HK-2 (cell line): ENCODE results near the gene OSBPL3.

ENCODE experiments used
- DNase-seq: peaks from one replicate; pipeline ENCODE4 v3.0.0-alpha.2; 2018; ENCODE audit not compliant: unreplicated experiment

OSBPL3 gene

DNA sequence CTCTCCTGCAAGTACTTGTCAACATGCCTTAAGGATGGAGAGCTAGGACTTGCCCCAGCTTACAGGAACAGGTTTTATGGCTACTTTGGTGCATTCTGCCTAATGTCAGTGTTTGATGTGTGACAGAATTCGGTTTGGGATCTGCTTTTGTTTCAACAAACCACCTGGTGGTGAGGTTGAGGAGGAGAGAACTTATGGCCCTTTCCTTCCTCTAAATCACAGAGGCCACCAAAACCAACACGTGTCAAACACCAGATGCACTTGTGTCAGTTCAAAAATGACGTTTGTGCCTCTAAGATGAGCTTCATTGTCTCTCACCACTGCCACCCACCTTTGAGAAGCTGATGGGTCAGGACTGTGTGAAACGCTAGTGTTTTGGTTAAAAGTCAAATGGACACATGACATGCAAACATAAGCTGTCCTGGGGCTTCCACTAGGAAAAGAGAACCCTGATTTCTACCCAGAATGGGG is 83.9 kb downstream of the OSBPL3 start:
- DNase-seq = no peak

DNA sequence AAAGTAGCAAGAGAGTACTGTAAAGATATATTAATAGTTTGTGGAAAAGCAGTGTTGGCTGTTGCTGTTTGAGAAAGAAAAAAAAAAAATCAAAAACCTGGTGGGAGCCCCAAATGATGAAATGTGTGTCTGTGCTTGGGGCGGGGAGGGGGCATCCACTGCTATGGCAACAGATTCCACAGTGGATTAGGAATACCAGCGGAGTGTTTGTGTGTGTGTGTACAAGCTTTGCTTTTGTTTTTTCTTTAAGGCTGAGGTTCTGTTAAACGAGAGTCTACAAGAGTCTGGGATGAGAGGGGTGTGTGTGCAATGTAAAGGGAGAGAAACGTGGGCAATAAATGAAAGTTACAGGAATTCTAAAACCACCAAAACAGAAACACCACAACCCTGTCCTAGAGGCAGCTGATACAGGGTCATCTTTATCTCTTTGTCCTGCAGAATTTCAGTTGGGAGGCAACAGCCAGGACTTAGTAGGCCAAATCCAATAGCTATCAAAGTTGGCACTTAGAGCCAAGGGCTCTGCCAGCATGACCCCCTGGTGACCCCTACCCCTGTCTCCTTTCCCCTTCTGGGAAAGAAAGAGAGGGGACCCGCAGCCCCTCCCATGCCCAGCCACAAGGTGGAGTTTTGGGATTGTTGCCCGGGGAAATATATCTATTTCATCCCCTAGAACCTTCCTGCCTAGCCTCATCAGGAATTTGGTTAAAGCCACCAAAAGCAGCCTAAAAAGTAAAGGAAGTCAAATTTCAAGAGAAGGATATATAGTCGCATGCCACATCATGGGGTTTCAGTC is 85.4 kb downstream of the OSBPL3 start:
- DNase-seq = no peak

GRCh38 chr7:24891311-24891735 is 88.7 kb downstream of the OSBPL3 start:
- DNase-seq = no peak

GRCh38 chr7:24889611-24890010 is 90.4 kb downstream of the OSBPL3 start:
- DNase-seq = no peak

GRCh38 chr7:24888653-24889052 is 91.3 kb downstream of the OSBPL3 start:
- no peak for DNase-seq

GRCh38 chr7:24885716-24886115 is 94.3 kb downstream of the OSBPL3 start:
- no peak for DNase-seq

- DNase-seq = no peak
Measured at GRCh38 chr7:24885305-24885704, 94.7 kb downstream of the OSBPL3 start.

GRCh38 chr7:24884401-24884800 is 95.6 kb downstream of the OSBPL3 start:
- no peak for DNase-seq

- no peak for DNase-seq
Measured at GRCh38 chr7:24883622-24884013, 96.4 kb downstream of the OSBPL3 start.

DNA sequence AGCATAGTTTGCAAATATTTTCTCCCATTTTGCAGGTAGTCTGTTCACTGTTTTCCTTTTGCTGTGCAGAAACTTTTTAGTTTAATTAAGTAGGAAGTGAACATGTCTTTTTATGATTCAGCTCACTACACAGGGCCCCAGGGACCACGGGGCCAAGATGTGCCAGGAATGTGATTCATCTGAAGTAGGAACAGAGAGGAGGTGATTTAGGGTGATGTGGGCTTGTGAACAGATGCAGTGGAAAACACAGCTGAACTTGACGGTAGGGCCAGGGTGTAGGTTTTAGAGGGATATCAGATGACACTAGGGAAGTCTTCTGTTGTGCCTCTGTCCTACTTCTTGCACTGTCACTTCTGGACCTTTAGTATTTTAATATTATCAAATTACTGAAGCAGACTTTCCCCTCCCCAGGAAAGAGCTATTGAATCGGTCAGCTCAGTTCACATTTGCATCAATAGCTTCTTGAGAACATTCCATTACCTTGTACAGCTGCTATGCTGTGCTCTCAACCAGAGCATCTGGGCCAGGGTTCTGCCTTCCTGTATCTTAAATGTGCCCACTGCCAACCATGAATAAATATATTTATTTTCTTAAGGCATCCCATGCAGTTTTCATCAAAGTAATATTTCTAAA is 96.9 kb downstream of the OSBPL3 start:
- no peak for DNase-seq

DNA sequence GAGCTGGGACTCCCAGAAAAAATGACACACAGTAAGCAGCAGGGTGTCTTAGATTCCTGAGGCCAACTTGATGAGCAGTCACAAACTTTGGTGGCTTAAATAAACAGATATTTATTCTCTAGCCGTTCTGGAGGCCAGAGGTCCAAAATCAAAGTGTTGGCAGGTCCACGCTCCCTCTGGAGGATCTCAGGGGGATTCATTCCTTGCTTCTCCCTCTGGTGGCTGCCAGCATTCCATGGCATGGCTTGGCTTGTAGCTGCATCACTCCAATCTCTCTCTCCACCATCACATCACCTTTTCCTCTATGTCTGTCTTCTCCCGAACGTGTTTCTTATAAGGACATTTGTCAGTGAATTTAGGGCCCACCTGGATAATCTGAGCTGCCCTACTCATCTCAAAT is 98.4 kb downstream of the OSBPL3 start:
- DNase-seq = no peak

- DNase-seq = no peak
Measured at GRCh38 chr7:24880886-24881285, 99.1 kb downstream of the OSBPL3 start.

GRCh38 chr7:24879291-24879690 is 100.7 kb downstream of the OSBPL3 start:
- no peak for DNase-seq

DNA sequence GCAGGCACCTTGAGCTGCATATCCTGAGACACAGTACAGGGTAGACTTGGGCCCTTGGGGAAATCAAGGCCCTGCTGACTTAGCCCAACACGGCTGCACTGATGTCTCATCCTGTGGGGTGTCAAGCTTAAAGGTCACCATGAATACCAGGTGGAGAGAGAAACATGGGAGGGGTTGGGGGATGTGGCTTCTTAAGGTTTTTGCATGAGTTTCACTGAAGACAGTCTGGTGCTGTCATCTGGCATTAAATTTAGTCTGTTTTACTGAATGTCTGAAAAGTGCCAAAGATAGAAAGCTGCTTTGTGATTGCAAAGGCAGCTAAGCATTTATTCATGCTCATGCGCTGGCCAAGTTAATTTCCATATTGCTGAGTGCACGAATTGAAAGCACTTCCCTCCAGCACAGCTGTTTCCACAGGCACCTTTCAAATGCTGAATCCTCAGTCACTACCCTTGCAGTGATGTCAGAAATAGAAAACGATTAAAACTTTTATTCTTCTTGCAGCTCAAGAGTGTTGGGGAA is 102.1 kb downstream of the OSBPL3 start:
- DNase-seq = no peak

- no peak for DNase-seq
Measured at GRCh38 chr7:24874791-24875190, 105.2 kb downstream of the OSBPL3 start.

DNA sequence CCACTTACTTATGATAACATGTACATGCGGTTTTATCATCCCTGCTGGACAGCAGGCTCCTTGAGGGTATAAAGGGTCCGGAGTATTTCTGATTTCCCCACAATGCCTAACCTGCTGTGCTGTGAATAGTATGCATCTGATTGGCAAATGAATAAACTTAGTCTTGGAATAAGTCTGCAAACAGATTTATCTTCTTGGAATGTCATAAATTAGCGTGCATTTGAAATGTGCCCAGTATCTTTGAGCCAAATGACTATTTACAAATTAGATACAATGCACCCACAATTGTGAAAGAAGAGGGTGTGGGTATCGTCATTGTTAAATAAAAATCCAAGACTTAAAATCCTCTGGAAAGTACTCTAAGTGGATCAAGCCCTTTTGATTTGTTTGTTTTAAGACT is 106.0 kb downstream of the OSBPL3 start:
- no peak for DNase-seq

- no peak for DNase-seq
Measured at GRCh38 chr7:24871770-24872169, 108.2 kb downstream of the OSBPL3 start.

DNA sequence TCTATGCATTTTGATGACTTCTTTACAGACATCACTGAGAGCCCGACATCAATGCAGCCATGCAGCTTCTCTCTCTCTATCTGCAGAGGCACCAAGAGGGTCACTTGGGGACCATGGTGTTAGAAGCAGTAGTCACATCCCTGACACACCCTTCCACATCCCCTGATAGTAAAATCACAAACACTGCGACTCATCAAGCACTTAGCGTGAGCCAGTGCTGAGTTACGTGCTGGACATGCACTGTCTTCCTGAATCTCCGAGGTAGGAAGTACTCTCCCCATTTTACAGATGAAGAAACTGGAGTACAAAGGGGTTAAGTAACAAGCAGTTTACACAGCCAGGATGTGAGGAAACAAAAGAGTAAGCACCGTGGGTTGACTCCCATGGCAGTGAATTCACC is 109.2 kb downstream of the OSBPL3 start:
- no peak for DNase-seq

DNA sequence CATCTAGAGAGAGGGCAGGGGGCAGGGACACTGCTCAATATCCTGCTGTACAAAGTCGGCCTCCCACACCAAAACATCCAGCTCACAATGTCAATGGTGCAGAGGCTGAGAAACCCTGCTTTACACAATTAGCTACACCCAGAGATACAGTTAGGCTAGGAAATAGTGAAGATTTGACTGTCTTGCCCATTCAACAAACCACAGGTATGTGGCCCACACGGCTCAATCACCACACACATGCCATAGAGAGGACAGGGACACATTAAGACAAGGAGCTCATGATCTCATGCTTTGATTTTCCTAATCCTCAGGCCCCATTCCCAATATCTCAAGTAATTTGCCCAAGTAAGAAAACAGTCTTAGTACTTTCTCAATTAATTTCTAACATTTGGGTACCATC is 110.4 kb downstream of the OSBPL3 start:
- peak; percentile 34 for DNase-seq

DNA sequence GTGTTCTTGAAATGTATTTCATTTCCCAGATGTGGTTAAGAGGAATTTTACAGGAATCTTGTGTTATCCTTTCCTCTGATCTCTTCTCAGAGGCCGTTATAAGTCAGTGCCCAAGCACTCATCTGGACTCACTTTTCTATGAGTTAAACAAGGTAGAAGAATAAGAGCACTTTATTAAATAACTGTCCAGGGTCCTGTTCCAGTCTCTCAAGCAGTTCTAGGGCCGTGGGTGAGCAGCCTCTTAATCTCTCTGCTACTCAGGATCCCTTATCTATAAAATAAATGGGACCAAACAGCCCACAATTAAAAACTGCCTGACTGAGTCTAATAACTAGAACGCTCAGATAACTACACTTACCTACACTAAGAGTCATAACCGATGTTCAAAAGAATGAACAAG is 111.2 kb downstream of the OSBPL3 start:
- DNase-seq = no peak

- no peak for DNase-seq
Measured at GRCh38 chr7:24866004-24866615, 113.9 kb downstream of the OSBPL3 start.

- DNase-seq = no peak
Measured at GRCh38 chr7:24864214-24864817, 115.7 kb downstream of the OSBPL3 start.
